ENCODE measurements around the gene GUCA1A.
A peak's percentile ranks its signal among the peaks of the same experiment; 100 is the strongest.
"Not testable (repeated sequence)": the region's sequence is repeated elsewhere in the genome, so short reads cannot be mapped to it uniquely, and the experiment has no call there.

Gene GUCA1A

DNA sequence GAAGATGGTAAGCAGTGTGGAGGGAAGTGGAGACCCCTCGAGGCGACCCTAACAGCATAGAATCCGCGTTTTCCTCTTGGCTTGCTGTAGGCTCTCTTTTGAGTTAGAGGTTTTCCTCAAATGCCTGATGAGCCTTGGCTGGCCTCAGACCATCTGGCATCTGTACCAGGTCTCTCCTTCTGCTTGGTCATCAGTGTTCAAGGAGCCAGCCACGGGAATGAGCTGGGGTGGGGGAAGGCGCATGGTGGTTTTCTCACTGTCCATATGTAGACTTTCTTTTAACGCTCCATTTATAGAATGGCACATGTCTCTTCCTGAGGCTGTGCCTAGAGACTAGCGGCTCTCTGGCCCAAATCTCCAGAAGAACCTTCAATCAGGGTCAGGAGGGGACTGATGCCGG, 8.1 kb upstream of the GUCA1A start:
- TF ChIP-seq, protein P1, sequence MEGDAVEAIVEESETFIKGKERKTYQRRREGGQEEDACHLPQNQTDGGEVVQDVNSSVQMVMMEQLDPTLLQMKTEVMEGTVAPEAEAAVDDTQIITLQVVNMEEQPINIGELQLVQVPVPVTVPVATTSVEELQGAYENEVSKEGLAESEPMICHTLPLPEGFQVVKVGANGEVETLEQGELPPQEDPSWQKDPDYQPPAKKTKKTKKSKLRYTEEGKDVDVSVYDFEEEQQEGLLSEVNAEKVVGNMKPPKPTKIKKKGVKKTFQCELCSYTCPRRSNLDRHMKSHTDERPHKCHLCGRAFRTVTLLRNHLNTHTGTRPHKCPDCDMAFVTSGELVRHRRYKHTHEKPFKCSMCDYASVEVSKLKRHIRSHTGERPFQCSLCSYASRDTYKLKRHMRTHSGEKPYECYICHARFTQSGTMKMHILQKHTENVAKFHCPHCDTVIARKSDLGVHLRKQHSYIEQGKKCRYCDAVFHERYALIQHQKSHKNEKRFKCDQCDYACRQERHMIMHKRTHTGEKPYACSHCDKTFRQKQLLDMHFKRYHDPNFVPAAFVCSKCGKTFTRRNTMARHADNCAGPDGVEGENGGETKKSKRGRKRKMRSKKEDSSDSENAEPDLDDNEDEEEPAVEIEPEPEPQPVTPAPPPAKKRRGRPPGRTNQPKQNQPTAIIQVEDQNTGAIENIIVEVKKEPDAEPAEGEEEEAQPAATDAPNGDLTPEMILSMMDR (conservative IDR thresholded peaks at IDR 0.05; ENCODE audit: low read length), result no peak
- TF ChIP-seq EZH2phosphoT487 (IDR thresholded peaks at IDR 0.05; ENCODE audit: borderline replicate concordance), result no peak
- H3K4me1 ChIP-seq (ENCODE audit: insufficient read depth, low read length, poor library complexity, severe bottlenecking), result no peaks in the 10 kb centered on the region
- H3K79me2 ChIP-seq (ENCODE audit: insufficient read depth, low read length), result no peaks in the 10 kb centered on the region
- H3K4me3 ChIP-seq (ENCODE audit: low read length, poor library complexity, severe bottlenecking), result no peak overlapping the region
- H3K9me2 ChIP-seq (replicated peaks; ENCODE audit: low read depth, low read length), result no peaks in the 10 kb centered on the region
- H3K9me3 ChIP-seq (ENCODE audit: insufficient read depth, low read depth, low read length), result no peaks in the 10 kb centered on the region
- H3K36me3 ChIP-seq (ENCODE audit: insufficient read depth, low read length), result no peaks in the 10 kb centered on the region
- H3K9ac ChIP-seq (ENCODE audit: low read depth, low read length, poor library complexity, severe bottlenecking), result no peak overlapping the region
- no peak overlapping the region for H2AFZ ChIP-seq (ENCODE audit: low read length)
- no peaks in the 10 kb centered on the region for H3F3A ChIP-seq (ENCODE audit: low read depth)
- no peak overlapping the region for H3K4me2 ChIP-seq (ENCODE audit: low read depth, low read length, poor library complexity, severe bottlenecking)
- no peaks in the 10 kb centered on the region for H3K27me3 ChIP-seq (ENCODE audit: insufficient read depth, low read length, poor library complexity, severe bottlenecking)
- H4K20me1 ChIP-seq (ENCODE audit: insufficient read depth, low read length, poor library complexity, severe bottlenecking), result no peaks in the 10 kb centered on the region

DNA sequence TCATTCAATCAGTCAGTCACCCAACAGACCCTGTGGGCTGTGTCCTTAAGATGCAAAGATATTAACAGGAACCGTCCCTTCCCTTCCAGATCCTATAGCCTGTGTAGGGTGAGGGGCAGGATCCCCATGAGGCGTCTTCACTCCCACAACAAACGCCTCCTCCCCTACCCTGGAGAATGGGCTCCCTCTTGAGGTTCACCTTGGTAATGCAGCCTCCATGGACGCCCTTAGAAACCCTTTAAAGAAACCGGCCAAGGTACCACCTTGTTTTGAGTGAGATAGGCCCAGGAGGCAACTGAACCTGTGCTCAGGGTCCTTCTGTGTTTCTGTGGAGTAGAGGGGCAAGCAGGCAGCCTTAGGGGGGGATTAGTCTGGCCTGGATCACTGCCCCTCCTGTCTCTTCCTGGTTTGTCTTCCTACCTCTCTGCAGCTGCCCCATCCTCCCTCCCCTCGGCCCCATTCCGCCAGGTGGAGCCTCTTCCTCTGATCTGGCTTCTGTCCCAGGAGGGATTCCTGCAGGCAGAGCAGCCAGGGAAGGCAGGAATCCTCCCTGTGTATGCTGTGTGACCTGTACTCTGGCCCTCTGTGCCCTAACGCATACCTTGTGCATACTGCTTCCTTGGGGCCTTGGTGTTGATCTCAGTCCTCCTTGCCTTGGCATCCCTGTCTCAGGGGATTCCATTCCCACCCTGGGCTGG, 6.6 kb upstream of the GUCA1A start:
- Histone ChIP-seq H3K79me2 (ENCODE audit: insufficient read depth, low read length) (no peaks in the 10 kb centered on the region), H2AFZ (ENCODE audit: low read length) (peak overlapping the region; percentile 76), H3K9ac (ENCODE audit: low read depth, low read length, poor library complexity, severe bottlenecking) (no peak overlapping the region), H3K27me3 (ENCODE audit: insufficient read depth, low read length, poor library complexity, severe bottlenecking) (no peaks in the 10 kb centered on the region), H3K4me2 (ENCODE audit: low read depth, low read length, poor library complexity, severe bottlenecking) (no peak overlapping the region), H3K4me3 (ENCODE audit: low read length, poor library complexity, severe bottlenecking) (no peak overlapping the region), H4K20me1 (ENCODE audit: insufficient read depth, low read length, poor library complexity, severe bottlenecking) (no peaks in the 10 kb centered on the region), H3F3A (ENCODE audit: low read depth) (no peaks in the 10 kb centered on the region), H3K9me3 (ENCODE audit: insufficient read depth, low read depth, low read length) (no peaks in the 10 kb centered on the region), H3K9me2 (replicated peaks; ENCODE audit: low read depth, low read length) (no peaks in the 10 kb centered on the region), H3K36me3 (ENCODE audit: insufficient read depth, low read length) (no peaks in the 10 kb centered on the region), H3K4me1 (ENCODE audit: insufficient read depth, low read length, poor library complexity, severe bottlenecking) (no peaks in the 10 kb centered on the region)
- no peak for TF ChIP-seq EZH2phosphoT487 (IDR thresholded peaks at IDR 0.05; ENCODE audit: borderline replicate concordance)
- TF ChIP-seq, protein P1 (conservative IDR thresholded peaks at IDR 0.05; ENCODE audit: low read length), result peak; percentile 91

DNA sequence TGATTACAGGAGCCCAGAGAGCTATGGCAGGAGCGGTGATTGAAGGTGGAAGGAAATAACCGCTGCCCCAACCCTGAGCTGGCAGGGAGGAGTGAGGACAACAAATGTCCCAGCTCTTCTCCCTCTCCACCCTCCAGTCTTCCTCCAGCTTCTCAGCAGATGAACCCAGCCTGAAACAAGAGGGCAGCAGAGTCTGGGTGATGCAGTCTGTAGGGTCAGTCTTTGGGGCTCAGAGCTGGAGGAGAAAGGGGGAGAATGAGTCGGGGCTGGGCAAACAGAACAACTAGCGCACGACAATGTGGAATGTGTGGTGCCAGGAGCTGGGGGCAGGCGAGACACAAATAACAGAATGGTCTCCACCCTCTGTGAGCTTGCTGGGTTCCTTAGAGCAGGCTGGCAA, 4.5 kb upstream of the GUCA1A start:
- H3K36me3 ChIP-seq (ENCODE audit: insufficient read depth, low read length), result no peaks in the 10 kb centered on the region
- H3K79me2 ChIP-seq (ENCODE audit: insufficient read depth, low read length), result no peaks in the 10 kb centered on the region
- H2AFZ ChIP-seq (ENCODE audit: low read length), result no peak overlapping the region
- H3F3A ChIP-seq (ENCODE audit: low read depth), result no peaks in the 10 kb centered on the region
- TF ChIP-seq, protein P1 (conservative IDR thresholded peaks at IDR 0.05; ENCODE audit: low read length), result no peak
- TF ChIP-seq EZH2phosphoT487 (IDR thresholded peaks at IDR 0.05; ENCODE audit: borderline replicate concordance), result no peak
- H3K4me2 ChIP-seq (ENCODE audit: low read depth, low read length, poor library complexity, severe bottlenecking), result no peak overlapping the region
- H3K27me3 ChIP-seq (ENCODE audit: insufficient read depth, low read length, poor library complexity, severe bottlenecking), result no peaks in the 10 kb centered on the region
- no peaks in the 10 kb centered on the region for H4K20me1 ChIP-seq (ENCODE audit: insufficient read depth, low read length, poor library complexity, severe bottlenecking)
- no peak overlapping the region for H3K4me3 ChIP-seq (ENCODE audit: low read length, poor library complexity, severe bottlenecking)
- H3K4me1 ChIP-seq (ENCODE audit: insufficient read depth, low read length, poor library complexity, severe bottlenecking), result no peaks in the 10 kb centered on the region
- no peaks in the 10 kb centered on the region for H3K9me3 ChIP-seq (ENCODE audit: insufficient read depth, low read depth, low read length)
- H3K9me2 ChIP-seq (replicated peaks; ENCODE audit: low read depth, low read length), result no peaks in the 10 kb centered on the region
- no peak overlapping the region for H3K9ac ChIP-seq (ENCODE audit: low read depth, low read length, poor library complexity, severe bottlenecking)

DNA sequence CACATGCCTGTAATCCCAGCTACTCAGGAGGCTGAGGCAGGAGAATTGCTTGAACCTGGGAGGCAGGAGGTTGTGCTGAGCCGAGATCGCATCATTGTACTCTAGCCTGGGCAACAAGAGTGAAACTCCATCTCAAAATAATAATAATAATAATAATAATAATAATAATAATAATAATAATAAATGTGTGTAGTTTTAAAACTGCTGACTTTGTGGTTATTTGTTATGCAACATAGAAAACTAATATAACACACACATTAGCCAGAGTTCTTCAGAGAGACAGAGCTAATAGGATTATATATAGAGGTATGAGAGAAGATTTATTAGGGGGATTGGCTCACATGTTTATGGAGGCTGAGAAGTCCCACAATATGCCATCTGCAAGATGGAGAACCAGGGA, 3.4 kb upstream of the GUCA1A start:
- not testable (repeated sequence) for H3K9ac ChIP-seq (ENCODE audit: low read depth, low read length, poor library complexity, severe bottlenecking); H3K79me2 ChIP-seq (ENCODE audit: insufficient read depth, low read length); H3K27me3 ChIP-seq (ENCODE audit: insufficient read depth, low read length, poor library complexity, severe bottlenecking); H2AFZ ChIP-seq (ENCODE audit: low read length); H3K9me2 ChIP-seq (replicated peaks; ENCODE audit: low read depth, low read length); H3K4me1 ChIP-seq (ENCODE audit: insufficient read depth, low read length, poor library complexity, severe bottlenecking); H3K4me2 ChIP-seq (ENCODE audit: low read depth, low read length, poor library complexity, severe bottlenecking); H3F3A ChIP-seq (ENCODE audit: low read depth); H3K36me3 ChIP-seq (ENCODE audit: insufficient read depth, low read length); H3K4me3 ChIP-seq (ENCODE audit: low read length, poor library complexity, severe bottlenecking); H4K20me1 ChIP-seq (ENCODE audit: insufficient read depth, low read length, poor library complexity, severe bottlenecking); H3K9me3 ChIP-seq (ENCODE audit: insufficient read depth, low read depth, low read length)
